SK-N-SH (cell line): ENCODE measurements around the gene APLN. TPM values are rescaled to one million over a fixed set of nuclear protein-coding genes. Genes with fewer than 3 reads are reported as not detected.
A peak's percentile ranks its signal among the peaks of the same experiment; 100 is the strongest.

Experiments
- CTCF ChIA-PET: fragments of 300-600, 350-600 bp; formaldehyde crosslinking; extraction: SDS; loops from one replicate; lab custom pipeline; 2021; lab: Yijun Ruan, JAX
- POLR2A ChIA-PET: fragments of 350-600 bp; sonication (Branson Sonifier 250); formaldehyde crosslinking; extraction: SDS; loops from one replicate; lab custom pipeline; 2020; ENCODE audit warnings: antibody characterized with exemption, inconsistent platforms; lab: Yijun Ruan, JAX
- DNase-seq: peaks from one replicate; pipeline ENCODE4 v3.0.0; 2012
- H2AFZ ChIP-seq: fragments of 200-600 bp; sonication (generic); 2 replicates; pipeline ENCODE4 v1.8.1; 2016; ENCODE audit warnings: antibody characterized with exemption, mild to moderate bottlenecking, low read depth
- H3F3A ChIP-seq: fragments of 200-600 bp; sonication (generic); replicated peaks from 2 replicates; pipeline ENCODE3; 2016; ENCODE audit warnings: antibody characterized with exemption, mild to moderate bottlenecking; ENCODE audit not compliant: insufficient read depth
- H3K27ac ChIP-seq, 2 experiments: fragments of 200-500 bp in 1 of 2; fragments of 200-600 bp in 1 of 2; sonication (Bioruptor generic) in 1 of 2; sonication (generic), shearing (Covaris generic) in 1 of 2; 2 replicates each; pipeline versions ENCODE4 v1.5.1 to v1.6.1; 2014 to 2016; ENCODE audit warnings: low read depth in 2 of 2, inconsistent platforms in 1 of 2, low read length in 1 of 2, mild to moderate bottlenecking in 1 of 2, mixed read lengths in 1 of 2
- H3K27me3 ChIP-seq: fragments of 200-600 bp; sonication (generic), shearing (Covaris generic); 2 replicates; pipeline ENCODE4 v1.6.1; 2016; ENCODE audit warnings: mixed run types; ENCODE audit not compliant: insufficient read depth
- H3K36me3 ChIP-seq, 2 experiments: fragments of 200-500 bp in 1 of 2; fragments of 200-600 bp in 1 of 2; sonication (Bioruptor generic) in 1 of 2; sonication (generic) in 1 of 2; replicated peaks in 1 of 2; 2 replicates each; pipeline versions ENCODE3 to v1.5.1; 2014 to 2016; ENCODE audit warnings: low read length in 1 of 2, mild to moderate bottlenecking in 1 of 2; ENCODE audit not compliant: insufficient read depth in 2 of 2, control insufficient read depth in 1 of 2
- H3K4me1 ChIP-seq, 2 experiments: fragments of 200-500 bp in 1 of 2; fragments of 200-600 bp in 1 of 2; sonication (Bioruptor generic) in 1 of 2; sonication (generic), shearing (Covaris generic) in 1 of 2; 2 replicates each; pipeline versions ENCODE4 v1.5.1 to v1.6.1; 2014 to 2016; ENCODE audit warnings: low read depth in 1 of 2, low read length in 1 of 2, mixed run types in 1 of 2; ENCODE audit not compliant: insufficient read depth in 2 of 2, control insufficient read depth in 1 of 2
- H3K4me2 ChIP-seq: fragments of 200-600 bp; sonication (generic), shearing (Covaris generic); 2 replicates; pipeline ENCODE4 v1.6.1; 2017; ENCODE audit warnings: mixed run types
- H3K4me3 ChIP-seq, 2 experiments: fragments of 200-500 bp in 1 of 2; fragments of 200-600 bp in 1 of 2; sonication (Bioruptor generic) in 1 of 2; sonication (generic), shearing (Covaris generic) in 1 of 2; 2 replicates each; pipeline versions ENCODE4 v1.5.1 to v1.8.1; 2014 to 2016; ENCODE audit warnings: low read depth in 2 of 2, inconsistent platforms in 1 of 2, low read length in 1 of 2, mild to moderate bottlenecking in 1 of 2, mixed read lengths in 1 of 2, moderate library complexity in 1 of 2
- H3K79me2 ChIP-seq: fragments of 200-600 bp; sonication (generic); 2 replicates; pipeline ENCODE4 v1.8.1; 2017; ENCODE audit warnings: mild to moderate bottlenecking; ENCODE audit not compliant: insufficient read depth
- H3K9ac ChIP-seq: fragments of 200-600 bp; sonication (generic); 2 replicates; pipeline ENCODE4 v1.6.1; 2017; ENCODE audit warnings: mixed run types
- H3K9me2 ChIP-seq: fragments of 200-600 bp; sonication (generic); 2 replicates; pipeline ENCODE4 v1.6.1; 2017; ENCODE audit warnings: mixed run types
- H3K9me3 ChIP-seq: fragments of 200-600 bp; sonication (generic); 2 replicates; pipeline ENCODE4 v1.6.1; 2017; ENCODE audit warnings: mixed run types, mild to moderate bottlenecking, moderate library complexity
- H4K20me1 ChIP-seq: fragments of 200-600 bp; sonication (generic); 2 replicates; pipeline ENCODE4 v1.6.1; 2017; ENCODE audit warnings: mild to moderate bottlenecking, mixed run types; ENCODE audit not compliant: insufficient read depth
- FOXM1 ChIP-seq: IDR thresholded peaks from 2 replicates; pipeline ENCODE4 v1.4.0; 2012; ENCODE audit warnings: low read depth, mild to moderate bottlenecking
- JUND ChIP-seq: IDR thresholded peaks from 2 replicates; pipeline ENCODE4 v1.4.0; 2012
- MEF2A ChIP-seq: IDR thresholded peaks from 2 replicates; pipeline ENCODE4 v1.4.0; 2012; ENCODE audit warnings: low read depth, borderline replicate concordance
- NRF1 ChIP-seq: IDR thresholded peaks from 2 replicates; pipeline ENCODE4 v1.6.1; 2012; ENCODE audit warnings: low read depth, mild to moderate bottlenecking, low read length
- RAD21 ChIP-seq: IDR thresholded peaks from 2 replicates; pipeline ENCODE4 v1.6.1; 2012; ENCODE audit warnings: mild to moderate bottlenecking, low read length
- RFX5 ChIP-seq: IDR thresholded peaks from 2 replicates; pipeline ENCODE4 v1.6.1; 2012; ENCODE audit warnings: mild to moderate bottlenecking, improper control_type of control experiment, low read length
- RXRA ChIP-seq: IDR thresholded peaks from 2 replicates; pipeline ENCODE4 v1.4.0; 2012; ENCODE audit warnings: low read depth, mild to moderate bottlenecking, borderline replicate concordance
- SMC3 ChIP-seq: IDR thresholded peaks from 2 replicates; pipeline ENCODE4 v1.6.1; 2012; ENCODE audit warnings: low read depth, low read length, improper control_type of control experiment
- TAF1 ChIP-seq: IDR thresholded peaks from 2 replicates; pipeline ENCODE4 v1.6.1; 2012; ENCODE audit warnings: low read depth, mild to moderate bottlenecking, low read length, moderate library complexity, borderline replicate concordance
- TCF12 ChIP-seq: IDR thresholded peaks from 2 replicates; pipeline ENCODE4 v1.4.0; 2012
- WGBS: methylation state at CpG from one replicate; pipeline ENCODE4 v1.1.6; 2017; ENCODE audit warnings: low lambda C conversion rate; 5-methylcytosine and 5-hydroxymethylcytosine counted together
- polyA plus RNA-seq, 3 experiments: library from polyadenylated mRNA; depleted of rRNA; stranded (reverse); fragments of >200 nt; gene quantifications; 2 replicates each; pipeline ENCODE4 v1.2.3, GENCODE V29; 2012
- TF ChIP-seq, protein P1 (sequence below): fragments of 200-600 bp; sonication (generic); IDR thresholded peaks from 2 replicates; pipeline ENCODE4 v1.6.1; 2017; ENCODE audit warnings: antibody characterized with exemption, mild to moderate bottlenecking, moderate library complexity
- TF ChIP-seq, protein P2 (sequence below): fragments of 150-350 bp; IDR thresholded peaks from 2 replicates; pipeline ENCODE4 v1.6.1; 2016; ENCODE audit warnings: mild to moderate bottlenecking, low read depth, low read length

The APLN gene
- polyA plus RNA-seq, 1 of the 3 experiments (the other 2 are of a cell fraction) = 0.82 TPM

DNA sequence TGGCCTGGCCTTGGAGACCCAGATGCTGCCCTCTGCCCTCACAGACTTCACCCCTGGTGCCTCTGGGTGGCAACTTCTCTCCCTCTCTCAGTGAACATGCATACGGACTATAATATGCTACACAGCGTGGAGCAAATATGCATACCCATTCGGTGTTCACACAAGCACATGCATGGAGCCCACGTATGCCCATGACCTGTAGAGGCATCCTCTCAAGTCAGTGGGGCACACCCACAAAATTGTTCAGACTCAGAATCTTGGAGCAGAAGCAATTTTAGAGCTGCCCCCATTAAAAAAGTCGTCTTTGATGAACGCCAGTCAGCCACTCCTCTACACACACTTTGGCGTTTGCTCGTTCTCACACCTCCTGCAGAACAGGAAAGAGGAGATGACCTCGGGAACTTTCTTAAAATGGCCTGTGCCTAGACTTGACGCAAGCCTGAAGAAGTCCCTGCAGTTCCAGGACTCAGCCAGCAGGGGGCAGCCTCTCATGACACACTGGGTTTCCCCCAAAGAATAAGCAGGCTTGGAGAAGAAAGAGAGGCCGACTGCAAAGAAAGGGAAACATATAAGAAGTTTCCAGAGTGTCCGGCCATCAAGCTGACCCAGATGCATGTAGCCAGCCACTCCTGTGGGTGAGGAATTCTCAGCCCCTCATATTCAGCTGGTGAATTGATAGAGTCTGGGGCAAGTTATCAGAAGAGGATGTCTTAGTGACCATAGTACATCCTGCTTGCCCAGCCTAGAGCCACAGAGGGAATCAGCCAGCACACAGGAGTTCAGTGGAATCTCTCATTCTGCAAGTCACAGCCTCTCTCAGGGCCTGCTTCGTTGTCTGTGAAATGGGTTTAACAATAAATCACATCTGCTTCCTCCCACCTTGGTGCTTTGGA is 17.3 kb downstream of the APLN start:
- CTCF ChIA-PET = interaction anchor here (0.6 to 7.7 kb wide), 36 partner anchors 9 to 281 kb away, joined by 3 to 119 read pairs (median 4); partner anchors contain the start of genes APLN and UTP14A
- Histone ChIP-seq H3F3A (peaks cover 1% of the 10 kb centered on the region), H3K79me2 (no peaks in the 10 kb centered on the region), H3K4me3 (no peak overlapping the region), H3K4me1 (peaks cover 4 to 14% of the 10 kb centered on the region in 2 experiments; a peak in 2 of 4 replicates), H2AFZ (peak overlapping the region; percentile 69; the same call in 1 of the 2 replicates), H3K27me3 (peaks cover 17% of the 10 kb centered on the region; the same call in 1 of the 2 replicates), H3K9ac (no peak overlapping the region), H3K9me3 (no peaks in the 10 kb centered on the region), H3K36me3 (no peaks in the 10 kb centered on the region), H4K20me1 (no peaks in the 10 kb centered on the region), H3K27ac (no peak overlapping the region), H3K4me2 (no peak overlapping the region), H3K9me2 (no peaks in the 10 kb centered on the region)
- WGBS = 9% methylated on average over 13 of the region's 13 CpGs
- POLR2A ChIA-PET = no interaction called here
- no peak for TF ChIP-seq TAF1
- TF ChIP-seq FOXM1 = no peak
- TF ChIP-seq JUND = no peak
- TF ChIP-seq SMC3 = peak; percentile 90
- peak; percentile 11; the same call in 1 of the 2 replicates for TF ChIP-seq NRF1
- TF ChIP-seq RAD21 = peak; percentile 89
- TF ChIP-seq, protein P1, sequence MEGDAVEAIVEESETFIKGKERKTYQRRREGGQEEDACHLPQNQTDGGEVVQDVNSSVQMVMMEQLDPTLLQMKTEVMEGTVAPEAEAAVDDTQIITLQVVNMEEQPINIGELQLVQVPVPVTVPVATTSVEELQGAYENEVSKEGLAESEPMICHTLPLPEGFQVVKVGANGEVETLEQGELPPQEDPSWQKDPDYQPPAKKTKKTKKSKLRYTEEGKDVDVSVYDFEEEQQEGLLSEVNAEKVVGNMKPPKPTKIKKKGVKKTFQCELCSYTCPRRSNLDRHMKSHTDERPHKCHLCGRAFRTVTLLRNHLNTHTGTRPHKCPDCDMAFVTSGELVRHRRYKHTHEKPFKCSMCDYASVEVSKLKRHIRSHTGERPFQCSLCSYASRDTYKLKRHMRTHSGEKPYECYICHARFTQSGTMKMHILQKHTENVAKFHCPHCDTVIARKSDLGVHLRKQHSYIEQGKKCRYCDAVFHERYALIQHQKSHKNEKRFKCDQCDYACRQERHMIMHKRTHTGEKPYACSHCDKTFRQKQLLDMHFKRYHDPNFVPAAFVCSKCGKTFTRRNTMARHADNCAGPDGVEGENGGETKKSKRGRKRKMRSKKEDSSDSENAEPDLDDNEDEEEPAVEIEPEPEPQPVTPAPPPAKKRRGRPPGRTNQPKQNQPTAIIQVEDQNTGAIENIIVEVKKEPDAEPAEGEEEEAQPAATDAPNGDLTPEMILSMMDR = peak; percentile 98
- DNase-seq = peak; percentile 72

DNA sequence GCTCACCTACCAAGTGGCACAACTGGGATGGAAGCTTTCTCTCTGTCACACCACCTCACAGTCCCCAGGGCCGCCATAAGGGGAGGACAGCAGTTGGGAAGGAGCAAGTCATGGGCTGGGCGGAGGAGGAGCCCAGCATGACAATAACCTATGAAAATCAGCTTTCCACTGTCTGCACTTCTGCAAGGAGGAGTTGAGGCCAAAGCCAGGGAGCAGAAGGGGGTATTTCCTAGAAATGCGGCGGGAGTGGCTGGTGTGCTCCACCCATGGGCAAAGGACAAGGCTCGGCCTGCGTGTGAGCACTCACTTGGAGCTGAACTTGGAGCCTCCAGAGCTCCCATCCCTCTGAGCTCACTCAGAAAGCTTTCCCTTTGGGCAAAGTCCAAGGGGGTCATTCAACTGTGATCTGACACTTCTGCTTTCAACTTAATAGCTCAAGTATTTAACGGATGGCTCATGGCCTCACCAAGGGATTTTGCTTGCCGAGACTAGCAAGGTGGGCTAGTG is 18.5 kb downstream of the APLN start:
- no peak for DNase-seq
- Histone ChIP-seq H3K36me3 (no peaks in the 10 kb centered on the region), H3K4me3 (no peak overlapping the region), H3F3A (no peaks in the 10 kb centered on the region), H3K27ac (no peak overlapping the region), H3K9ac (no peak overlapping the region), H3K9me3 (no peaks in the 10 kb centered on the region), H4K20me1 (no peaks in the 10 kb centered on the region), H3K4me2 (no peak overlapping the region), H3K4me1 (peaks cover 0 to 8% of the 10 kb centered on the region in 2 experiments; a peak in 1 of 4 replicates), H3K9me2 (no peaks in the 10 kb centered on the region), H2AFZ (no peak overlapping the region), H3K27me3 (peaks cover 17% of the 10 kb centered on the region; the same call in 1 of the 2 replicates), H3K79me2 (no peaks in the 10 kb centered on the region)
- 34% methylated on average over 5 of the region's 8 CpGs for WGBS
- ChIA-PET POLR2A (interaction anchor here (1.2 kb wide), 1 partner anchor 18 kb away, joined by 3 read pairs; the partner anchor contains the start of gene APLN), CTCF (interaction anchor here (0.8 to 7.7 kb wide), 18 partner anchors 15 to 425 kb away, joined by 3 to 119 read pairs (median 6); partner anchors contain the start of genes APLN, UTP14A and XPNPEP2)
- TF ChIP-seq, protein P2, sequence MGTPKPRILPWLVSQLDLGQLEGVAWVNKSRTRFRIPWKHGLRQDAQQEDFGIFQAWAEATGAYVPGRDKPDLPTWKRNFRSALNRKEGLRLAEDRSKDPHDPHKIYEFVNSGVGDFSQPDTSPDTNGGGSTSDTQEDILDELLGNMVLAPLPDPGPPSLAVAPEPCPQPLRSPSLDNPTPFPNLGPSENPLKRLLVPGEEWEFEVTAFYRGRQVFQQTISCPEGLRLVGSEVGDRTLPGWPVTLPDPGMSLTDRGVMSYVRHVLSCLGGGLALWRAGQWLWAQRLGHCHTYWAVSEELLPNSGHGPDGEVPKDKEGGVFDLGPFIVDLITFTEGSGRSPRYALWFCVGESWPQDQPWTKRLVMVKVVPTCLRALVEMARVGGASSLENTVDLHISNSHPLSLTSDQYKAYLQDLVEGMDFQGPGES = no peak
- TF ChIP-seq RFX5 (no peak), TCF12 (no peak), MEF2A (no peak), RXRA (no peak)
